UCSD-AML1 (cell line): ENCODE data around the gene ODF4.
"Not testable (repeated sequence)": the region's sequence is repeated elsewhere in the genome, so short reads cannot be mapped to it uniquely, and the experiment has no call there.

Experiments used
- DNase-seq: peaks from one replicate; lab custom pipeline; 2025; ENCODE audit not compliant: unreplicated experiment; lab: John Stamatoyannopoulos, UW

Gene ODF4

DNA sequence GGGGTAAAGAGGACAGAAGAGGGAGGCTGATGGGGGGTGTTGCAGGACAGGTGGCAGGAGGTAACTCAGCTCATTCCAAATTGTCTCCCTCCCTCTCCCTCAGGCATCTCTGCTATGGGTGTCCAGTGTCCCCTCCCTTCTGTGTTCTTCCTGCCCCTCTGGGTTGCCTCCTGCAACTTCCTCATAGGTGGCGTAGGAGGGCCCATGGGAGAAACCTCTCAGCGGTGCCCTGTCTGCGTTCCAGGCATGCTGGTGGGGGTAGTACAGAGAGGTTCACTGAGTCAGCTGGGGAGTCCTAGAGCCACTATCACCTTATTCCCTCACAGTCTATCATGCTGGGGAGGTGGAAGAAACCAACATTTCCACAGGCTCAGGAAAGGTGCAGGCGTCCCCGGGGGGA is 14.7 kb upstream of the ODF4 start:
- peak; percentile 43 for DNase-seq

DNA sequence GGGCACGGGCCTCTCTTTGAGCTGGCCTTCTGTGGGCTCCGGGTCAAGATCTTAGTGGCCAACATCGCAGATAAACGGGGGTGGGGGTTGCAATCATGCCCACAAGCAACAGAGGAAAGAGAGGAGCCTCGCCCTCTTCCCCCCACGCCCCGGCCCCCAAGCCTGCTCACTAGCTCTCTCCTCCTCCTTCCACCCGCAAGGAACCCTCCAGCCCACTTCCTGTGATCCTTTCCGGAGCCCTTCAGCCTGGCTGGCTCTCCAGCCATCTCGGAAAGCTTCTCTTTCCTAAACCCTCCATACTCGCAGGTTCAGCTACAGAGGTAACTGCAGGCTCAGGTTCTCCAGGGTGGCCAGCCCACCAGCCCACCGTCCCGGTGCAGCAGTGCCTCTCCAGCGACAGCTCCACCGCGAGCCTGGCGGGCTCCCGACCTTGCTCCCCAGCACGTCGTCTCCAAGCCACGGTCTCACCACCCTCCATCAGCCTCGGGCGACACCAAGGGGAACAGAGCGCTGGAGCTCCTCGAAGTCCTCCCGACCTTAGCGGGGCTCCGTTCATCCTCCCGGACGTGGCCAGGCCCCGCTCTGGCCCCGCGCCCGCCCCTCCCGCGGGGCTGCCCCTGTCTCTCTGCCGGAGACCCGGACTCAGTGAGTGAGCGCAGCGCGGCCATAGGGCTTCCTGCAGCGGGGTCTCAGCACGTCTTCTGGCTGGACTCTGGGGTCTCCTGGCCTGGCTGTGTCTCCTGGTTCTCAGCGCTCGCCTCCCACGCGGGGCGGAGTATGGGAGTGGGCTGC is 12.9 kb upstream of the ODF4 start:
- DNase-seq, result peak; percentile 76

DNA sequence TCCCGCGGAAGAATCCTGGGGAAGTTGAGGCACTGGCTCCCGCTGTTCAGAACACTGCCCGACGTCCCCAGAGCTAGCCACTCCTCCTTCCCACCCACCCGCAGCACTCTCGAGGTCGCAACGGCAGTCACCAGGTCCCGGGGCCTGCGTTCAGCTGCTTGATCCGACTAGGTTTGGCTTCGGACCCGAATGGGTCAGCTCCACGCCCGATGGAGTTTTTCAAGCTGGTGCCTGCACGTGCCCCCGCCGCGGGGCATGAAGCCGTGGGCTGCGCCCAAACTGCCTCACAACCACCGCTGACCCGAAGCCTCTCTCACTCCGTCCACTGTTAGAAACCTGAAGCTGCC is 12.4 kb upstream of the ODF4 start:
- DNase-seq, result no peak

DNA sequence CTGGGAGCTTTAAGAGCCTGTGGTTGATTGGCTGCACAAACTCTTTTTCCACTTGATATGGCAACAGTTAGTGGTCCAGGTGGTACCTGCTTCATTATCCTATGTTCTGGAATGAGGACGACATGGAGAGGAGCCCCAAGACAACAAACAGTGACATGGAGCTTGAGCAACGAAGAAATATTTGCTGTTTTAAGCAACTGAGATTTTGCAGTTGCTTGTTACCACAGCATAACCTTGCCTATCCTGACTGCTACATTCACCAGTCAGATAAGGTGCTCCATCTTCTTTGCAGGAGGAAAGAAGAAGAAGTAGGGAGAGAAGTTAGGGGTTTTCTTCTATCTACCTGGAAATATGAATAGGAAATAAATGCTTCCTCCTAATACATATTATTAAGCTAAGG is 7.5 kb upstream of the ODF4 start:
- no peak for DNase-seq

DNA sequence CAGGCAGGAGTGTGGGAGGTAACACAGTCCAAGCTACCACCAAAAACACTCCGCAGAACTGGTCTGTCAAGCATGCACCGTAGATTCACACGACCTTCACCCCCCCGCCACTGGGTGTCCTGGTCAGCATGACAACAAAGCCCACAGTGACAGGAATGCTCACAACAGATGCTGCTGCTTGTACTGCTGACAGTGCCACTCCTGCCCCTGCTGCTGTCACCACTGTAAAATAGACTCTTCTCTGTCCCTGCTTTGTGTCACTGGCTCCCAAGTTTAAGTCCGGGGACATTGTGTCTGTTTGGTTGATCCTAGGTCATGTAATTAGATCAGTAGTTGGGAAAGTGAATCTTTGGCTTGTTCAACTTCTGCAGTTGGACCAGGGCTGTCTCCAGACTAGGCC is 7.0 kb upstream of the ODF4 start:
- DNase-seq, result no peak

DNA sequence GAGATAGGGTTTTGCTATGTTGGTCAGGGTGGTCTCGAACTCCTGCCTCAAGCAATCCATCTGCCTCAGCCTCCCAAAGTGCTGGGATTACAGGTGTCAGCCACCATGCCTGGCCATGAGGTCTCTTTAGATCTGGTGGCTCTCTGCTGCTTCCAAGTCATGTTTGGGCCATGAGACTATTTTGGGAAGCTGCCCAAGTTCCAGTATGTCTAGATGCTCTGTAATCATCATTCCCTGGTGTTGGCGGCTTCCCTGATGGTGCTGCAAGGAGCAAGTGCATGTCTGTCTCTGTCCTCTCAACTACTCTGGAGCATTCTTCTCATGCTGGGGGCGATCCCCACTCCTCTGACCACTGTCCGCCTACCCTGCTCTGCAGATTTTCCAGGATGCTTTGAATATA is 6.4 kb upstream of the ODF4 start:
- no peak for DNase-seq

DNA sequence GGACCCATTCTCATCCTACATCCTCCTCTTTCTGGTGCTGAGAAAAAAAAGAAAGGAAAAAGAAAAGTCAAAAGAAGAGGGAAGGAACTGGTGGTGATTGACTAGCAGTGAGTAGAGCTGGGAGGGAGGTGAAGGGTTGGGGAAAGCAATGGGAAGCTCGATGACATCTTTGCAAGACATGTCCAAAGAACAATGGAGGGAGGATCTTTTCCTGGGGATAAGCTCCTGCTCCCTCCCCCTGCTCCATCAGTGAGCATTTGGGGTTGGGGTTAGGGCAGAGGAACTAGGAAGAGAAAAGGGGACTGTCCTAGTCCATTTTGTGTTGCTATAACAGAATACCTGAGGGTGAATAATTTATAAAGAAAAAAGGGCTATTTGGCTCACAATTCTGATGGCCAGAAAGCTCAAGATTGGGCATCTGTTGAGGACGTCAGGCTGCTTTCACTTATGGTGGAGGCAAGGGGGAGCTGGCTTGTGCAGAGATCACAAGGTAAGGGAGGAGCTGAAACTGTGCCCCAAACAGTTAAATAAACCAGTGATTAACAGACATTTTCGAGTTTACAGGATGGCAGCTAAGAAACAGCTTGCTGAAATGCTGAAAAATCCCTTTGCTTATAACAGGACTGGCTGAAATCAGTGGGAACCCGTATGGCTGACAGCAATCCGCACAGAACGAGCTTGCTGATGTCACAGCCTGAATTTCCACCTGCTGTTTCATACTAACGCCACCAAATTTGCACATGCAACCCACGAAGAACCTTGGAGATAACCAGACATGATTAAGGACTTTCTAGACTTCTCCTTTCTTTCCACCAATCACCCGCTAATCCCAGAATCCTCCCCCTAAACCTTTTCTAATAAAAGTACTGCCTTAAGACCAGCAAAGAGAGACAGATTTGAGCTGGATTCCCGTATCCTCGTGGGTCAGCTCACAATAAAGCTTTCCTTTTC is 1.6 kb upstream of the ODF4 start:
- no peak for DNase-seq

DNA sequence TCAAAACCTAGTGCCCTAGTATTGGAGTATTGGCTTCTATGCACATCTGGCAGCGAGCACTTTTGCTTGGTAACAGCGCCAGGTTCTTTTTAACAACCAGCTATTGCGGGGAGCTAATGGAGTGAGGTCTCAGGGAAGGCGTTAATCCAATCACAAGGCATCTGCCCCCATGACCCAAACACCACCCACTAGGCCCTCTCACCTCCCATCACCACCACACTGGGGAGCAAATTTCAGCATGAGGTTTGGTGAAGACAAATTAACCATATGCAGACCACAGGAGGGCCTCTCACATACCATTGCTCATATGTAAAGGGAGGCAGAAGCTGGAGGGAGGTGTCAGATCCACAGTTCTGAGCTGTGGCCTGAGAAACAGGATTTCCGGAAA is 893 bp upstream of the ODF4 start:
- DNase-seq, result no peak

DNA sequence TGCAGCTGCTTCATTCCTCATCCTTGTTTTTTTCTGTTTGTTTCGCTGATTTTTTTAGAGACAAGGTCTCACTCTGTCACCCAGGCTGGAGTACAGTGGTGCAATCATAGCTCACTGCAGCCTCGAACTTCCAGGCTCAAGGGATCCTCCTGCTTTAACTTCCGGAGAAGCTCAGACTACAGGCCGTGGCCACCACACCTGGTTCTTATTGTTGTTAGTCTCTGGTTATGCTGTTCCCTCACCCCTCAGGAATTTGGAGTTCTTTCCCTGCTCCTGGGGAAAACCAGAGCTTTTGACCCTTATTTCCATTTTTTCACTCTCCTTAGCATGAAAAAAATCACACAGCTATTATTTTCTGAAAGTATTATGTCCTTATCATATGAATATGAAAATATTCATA is 1.8 kb downstream of the ODF4 start:
- no peak for DNase-seq

DNA sequence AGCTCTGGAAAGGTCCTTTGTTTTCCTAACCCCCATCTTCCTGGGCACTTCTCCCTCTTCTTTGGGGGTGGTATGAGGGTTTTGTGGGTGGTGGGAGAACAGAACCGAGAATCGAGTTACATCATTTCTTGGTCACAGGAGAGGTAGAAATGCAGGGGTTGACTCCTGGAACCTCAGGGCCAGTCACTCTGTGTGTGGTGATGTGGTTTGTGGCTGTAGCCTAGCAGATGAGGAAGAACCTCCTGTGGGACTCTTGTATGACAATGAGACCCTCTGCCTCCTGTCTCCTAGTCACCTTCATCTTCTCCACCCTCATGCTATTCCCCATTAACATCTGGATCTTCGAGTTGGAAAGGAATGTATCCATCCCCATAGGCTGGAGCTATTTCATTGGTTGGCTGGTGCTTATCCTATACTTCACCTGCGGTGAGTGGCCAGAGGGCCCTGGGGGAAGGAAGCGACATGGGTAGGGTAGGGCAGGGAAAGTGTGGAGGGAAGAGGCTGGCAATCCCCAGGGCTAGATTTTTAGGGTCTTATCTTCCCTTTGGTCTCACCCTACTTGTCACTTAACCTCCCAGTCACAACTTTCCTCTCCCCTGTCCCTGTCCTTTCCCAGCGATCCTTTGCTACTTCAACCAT is 5.5 kb downstream of the ODF4 start:
- DNase-seq, result no peak

DNA sequence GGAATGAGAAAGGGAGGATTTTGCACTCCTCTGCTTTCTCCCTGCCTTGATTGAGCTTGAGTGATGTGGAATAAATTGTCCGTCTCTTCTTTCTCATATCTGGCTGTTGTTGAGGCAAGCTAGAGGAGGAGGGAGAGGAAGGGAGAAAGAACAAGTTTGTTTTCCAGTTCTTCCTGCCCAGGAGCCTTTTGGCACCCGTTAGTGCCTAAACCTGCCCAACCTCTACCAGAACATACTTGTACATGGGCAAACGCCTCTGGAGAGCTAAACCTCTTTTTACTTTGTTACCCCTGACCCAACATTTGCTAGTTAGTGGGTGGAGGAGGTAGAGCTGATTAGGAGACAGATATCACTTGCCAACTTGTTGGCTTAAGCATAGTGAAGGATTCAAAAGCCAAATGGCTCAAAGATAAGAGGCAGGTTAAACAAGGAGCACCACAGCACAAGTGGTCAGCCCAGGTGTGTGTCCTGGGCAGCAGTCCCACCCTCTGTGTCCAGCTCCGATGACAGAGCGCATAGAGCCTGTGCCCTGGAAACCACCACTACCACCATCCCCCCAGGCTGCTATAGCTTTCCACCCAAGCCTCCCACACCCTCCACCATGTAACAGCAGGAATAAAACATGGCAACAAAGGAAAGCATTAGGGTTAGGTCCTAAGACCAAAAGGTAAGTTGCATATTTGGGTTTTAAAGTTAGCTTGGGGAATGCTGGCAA is 6.5 kb downstream of the ODF4 start:
- no peak for DNase-seq

DNA sequence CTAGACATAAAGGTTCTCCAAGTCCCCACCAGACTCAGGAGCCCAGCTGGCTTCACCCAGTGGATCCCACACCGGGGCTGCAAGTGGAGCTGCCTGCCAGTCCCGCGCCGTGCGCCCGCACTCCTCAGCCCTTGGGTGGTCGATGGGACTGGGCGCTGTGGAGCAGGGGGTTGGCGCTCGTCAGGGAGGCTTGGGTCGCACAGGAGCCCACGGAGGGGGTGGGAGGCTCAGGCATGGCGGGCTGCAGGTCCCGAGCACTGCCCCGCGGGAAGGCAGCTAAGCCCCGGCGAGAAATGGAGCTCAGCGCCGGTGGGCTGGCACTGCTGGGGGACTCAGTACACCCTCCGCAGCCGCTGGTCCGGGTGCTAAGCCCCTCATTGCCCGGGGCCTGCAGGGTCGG is 7.4 kb downstream of the ODF4 start:
- DNase-seq, result not testable (repeated sequence)

DNA sequence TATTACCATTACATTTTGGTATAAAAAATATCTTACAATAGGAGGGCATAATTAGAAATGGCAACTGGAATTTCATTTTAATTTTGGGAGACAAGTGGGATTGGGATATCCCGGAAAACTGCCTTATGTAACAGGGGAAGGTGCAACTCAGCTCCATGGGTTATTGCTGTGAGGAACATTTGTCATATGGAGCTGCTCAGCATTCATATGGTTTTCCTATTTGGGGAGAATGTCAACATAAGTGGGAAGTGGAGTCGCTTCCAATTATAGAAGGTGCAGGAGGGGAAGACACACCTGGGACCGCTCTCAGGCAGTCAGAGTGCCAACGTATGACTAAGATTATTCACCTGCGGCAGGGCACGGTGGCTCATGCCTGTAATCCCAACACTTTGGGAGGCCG is 10.7 kb downstream of the ODF4 start:
- DNase-seq, result no peak

DNA sequence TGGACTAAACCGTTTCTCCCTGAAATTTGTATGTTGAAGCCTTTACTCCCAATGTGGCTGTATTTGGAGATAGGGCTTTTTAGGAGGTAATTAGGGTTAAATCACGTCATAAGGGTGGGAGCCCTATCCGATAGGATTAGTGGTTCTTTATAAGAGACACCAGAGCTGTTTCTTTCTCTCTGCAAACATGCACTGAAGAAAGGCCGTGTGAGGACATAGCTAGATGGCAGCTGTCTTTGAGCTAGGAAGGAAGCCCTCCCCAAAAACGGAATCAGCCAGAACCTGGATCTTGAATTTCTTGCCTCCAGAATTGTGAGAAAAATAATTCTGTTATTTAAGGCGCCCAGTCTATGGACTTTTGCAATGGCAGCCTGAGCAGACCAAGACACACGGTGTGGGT is 14.1 kb downstream of the ODF4 start:
- no peak for DNase-seq

DNA sequence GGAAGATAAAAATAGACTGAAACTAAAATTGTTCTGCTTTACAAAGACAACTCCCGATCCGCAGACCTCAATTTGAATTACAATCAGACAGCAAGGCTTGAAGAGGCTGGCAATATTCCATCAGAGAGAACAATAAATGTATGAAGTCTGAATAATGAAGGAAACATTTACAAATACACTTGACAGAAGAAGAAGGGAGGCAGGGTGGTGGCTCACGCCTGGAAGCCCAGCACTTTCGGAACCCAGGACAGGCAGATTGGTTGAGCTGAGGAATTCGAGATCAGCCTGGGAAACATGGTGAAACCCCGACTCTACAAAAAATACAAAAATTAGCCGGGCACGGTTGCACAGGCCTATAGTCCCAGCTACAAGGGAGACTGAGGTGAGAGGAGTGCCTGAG is 14.6 kb downstream of the ODF4 start:
- DNase-seq, result no peak

DNA sequence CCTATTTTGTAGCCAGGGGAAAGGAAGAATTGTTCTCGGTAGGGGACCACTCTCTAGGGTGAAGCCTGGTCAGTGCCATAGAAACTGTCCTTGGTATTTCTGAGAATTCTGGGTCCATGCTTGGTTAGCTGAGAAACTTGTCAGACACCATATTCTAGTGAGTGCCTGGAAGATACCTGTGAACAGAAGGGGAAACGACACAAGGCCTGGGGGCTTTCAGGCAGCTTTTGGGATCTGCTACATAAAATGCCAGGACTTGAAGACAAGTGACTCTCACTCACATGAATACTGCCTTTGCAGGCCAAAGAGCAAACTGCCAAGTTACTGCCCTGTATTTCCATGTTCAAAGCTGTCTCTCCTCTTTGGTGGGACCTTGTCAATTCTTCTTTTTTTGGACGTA is 18.3 kb downstream of the ODF4 start:
- no peak for DNase-seq

DNA sequence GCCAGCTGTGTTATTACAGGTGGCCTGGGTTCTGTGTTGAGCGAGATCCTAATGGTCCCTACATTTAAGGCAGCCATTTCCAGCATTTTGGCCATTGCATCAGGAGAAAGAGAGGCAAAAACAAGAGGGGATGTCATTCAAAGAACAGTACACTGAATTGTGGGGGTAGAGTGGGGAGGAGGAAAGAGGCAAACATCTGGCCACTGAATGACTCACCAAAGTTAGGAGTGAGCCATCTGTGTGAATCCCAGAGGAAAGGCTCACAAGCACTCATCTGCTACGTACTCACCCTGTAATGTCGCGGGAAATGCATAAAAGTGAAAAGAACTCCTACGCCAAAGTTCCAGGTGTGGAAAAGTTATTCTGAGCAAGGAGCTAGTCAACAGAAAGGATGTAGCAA is 20.1 kb downstream of the ODF4 start:
- DNase-seq, result no peak

DNA sequence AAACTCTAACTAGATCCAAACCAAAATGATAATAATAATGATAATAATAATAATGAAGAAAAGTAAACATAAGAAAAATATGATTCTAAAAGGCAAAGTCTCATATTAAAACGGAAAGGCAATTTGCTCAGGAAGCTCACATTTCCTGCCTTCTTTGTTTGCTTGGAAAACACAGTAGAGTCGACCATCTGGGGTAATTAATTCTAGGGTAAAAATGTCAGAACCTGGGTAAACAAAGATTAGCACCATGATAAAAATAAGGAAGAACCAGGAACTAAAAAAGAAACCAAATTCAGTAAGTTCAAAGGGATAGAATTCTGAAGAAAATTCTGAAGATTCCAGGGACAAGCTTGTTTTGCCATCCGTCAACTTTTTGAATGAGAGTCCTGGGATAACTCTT is 20.6 kb downstream of the ODF4 start:
- no peak for DNase-seq

DNA sequence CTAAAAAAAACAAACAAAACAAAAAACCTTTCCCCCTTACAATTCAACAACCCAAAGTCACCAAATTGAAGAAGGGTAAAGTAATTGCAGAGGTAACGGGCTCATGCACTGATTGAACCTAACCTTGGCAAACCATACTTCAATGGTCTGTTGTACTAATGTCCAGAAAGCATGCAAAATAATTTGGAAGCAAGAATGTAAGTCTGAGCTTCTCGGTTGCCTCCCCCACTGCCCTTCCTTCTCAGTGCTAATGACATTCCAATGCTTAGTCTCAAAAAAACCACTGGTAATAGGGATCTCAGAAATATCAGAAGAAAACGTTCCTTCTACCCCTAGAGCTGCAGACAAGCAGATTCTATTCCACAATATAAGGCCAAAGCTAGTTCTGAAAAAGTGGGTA is 21.1 kb downstream of the ODF4 start:
- DNase-seq, result no peak

DNA sequence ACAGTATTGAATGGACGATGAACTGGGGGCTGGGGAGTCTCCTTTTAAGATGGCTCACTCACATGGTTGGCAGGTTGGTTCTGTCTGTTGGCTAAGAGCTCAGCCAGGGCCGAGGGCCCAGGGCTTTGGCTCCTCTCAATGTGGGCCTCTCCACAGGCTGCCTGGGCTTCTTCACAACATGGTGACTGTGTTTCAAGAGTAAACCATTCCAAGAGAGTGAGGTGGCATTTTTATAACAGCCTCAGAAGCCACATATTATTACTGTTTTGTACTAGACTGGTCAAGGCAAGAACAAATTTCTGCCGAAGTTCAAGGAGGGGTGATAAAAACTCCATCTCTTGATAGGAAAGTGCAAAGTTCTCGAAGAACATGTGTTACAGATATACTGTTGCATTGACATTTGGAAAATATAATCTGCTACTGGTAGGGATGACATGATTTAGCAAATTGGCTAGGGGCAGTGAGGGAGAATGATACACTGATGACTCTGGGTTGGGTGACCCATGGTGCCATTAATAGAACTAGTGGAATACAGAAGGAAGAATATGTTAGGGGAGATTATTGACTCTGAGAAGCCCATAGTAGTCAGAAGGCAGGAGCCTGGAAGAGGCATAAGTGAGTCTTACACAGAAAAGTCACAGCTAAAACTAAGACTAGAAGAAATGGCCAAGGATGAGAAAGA is 23.2 kb downstream of the ODF4 start:
- no peak for DNase-seq

DNA sequence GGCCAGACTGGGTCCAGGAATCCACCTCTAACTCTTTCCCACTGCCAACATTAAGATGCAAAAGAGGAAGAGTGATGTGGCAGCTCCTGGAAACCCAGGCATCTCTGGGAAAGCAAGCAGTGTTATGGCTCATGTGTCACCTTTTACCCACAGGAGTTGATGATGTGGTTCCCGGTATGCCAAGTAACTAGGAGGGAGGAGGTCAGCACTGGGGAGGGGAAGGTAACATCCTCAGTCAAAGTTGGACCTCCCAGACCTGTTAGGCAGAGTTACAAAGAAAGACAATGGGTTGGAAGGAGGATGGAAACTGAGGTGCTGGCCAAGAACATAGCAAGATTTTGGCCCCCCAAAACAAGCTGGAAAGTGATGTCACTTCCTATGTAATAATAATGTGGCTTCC is 25.5 kb downstream of the ODF4 start:
- DNase-seq, result no peak
